Neural progenitor cell (in vitro differentiated cells): ENCODE data around the gene CCT6A. TPM values are rescaled to one million over a fixed set of nuclear protein-coding genes. Genes with fewer than 3 reads are reported as not detected.
"Not testable (repeated sequence)": the region's sequence is repeated elsewhere in the genome, so short reads cannot be mapped to it uniquely, and the experiment has no call there.

Experiments
- DNase-seq: peaks from one replicate; pipeline ENCODE4 v3.0.0-alpha.2; 2016; ENCODE audit warnings: low spot score
- H2AFZ ChIP-seq: fragments of 200-600 bp; sonication (generic); replicated peaks from 2 replicates; pipeline ENCODE4 v1.6.1; 2016; ENCODE audit warnings: antibody characterized with exemption
- H3F3A ChIP-seq: fragments of 200-600 bp; sonication (generic); 2 replicates; pipeline ENCODE4 v1.6.1; 2016; ENCODE audit warnings: antibody characterized with exemption, low read depth
- H3K27ac ChIP-seq: fragments of 200-600 bp; sonication (generic); 2 replicates; pipeline ENCODE4 v1.5.1; 2016; ENCODE audit warnings: mild to moderate bottlenecking
- H3K27me3 ChIP-seq: fragments of 200-600 bp; sonication (generic); 2 replicates; pipeline ENCODE4 v1.6.1; 2016; ENCODE audit warnings: mild to moderate bottlenecking, moderate library complexity
- H3K36me3 ChIP-seq: fragments of 200-600 bp; sonication (generic); 2 replicates; pipeline ENCODE4 v1.5.1; 2016
- H3K4me1 ChIP-seq: fragments of 200-600 bp; sonication (generic); 2 replicates; pipeline ENCODE4 v1.6.1; 2016; ENCODE audit warnings: mixed run types
- H3K4me2 ChIP-seq: fragments of 200-600 bp; sonication (generic); 2 replicates; pipeline ENCODE4 v1.6.1; 2016
- H3K4me3 ChIP-seq: fragments of 200-600 bp; sonication (generic); 2 replicates; pipeline ENCODE4 v1.5.1; 2016
- H3K79me2 ChIP-seq: fragments of 200-600 bp; sonication (generic); 2 replicates; pipeline ENCODE4 v1.6.1; 2016; ENCODE audit warnings: low read depth
- H3K9ac ChIP-seq: fragments of 200-600 bp; sonication (generic); 2 replicates; pipeline ENCODE4 v1.6.1; 2016
- H3K9me3 ChIP-seq: fragments of 200-600 bp; sonication (generic); 2 replicates; pipeline ENCODE4 v1.5.1; 2016; ENCODE audit warnings: low read depth
- H4K20me1 ChIP-seq: fragments of 200-600 bp; sonication (generic); 2 replicates; pipeline ENCODE4 v1.6.1; 2016; ENCODE audit warnings: low read depth
- H3K27ac Mint-ChIP-seq: 3 replicates; pipeline ENCODE4 v1.8.0; 2021; ENCODE audit warnings: mixed read lengths
- H3K27me3 Mint-ChIP-seq: 2 replicates; pipeline ENCODE4 v1.8.0; 2022; ENCODE audit warnings: low read depth, mild to moderate bottlenecking, inconsistent platforms, moderate library complexity, mixed read lengths; ENCODE audit not compliant: insufficient read depth
- H3K36me3 Mint-ChIP-seq: 3 replicates; pipeline ENCODE4 v1.8.0; 2021; ENCODE audit warnings: mixed read lengths
- H3K4me1 Mint-ChIP-seq: 3 replicates; pipeline ENCODE4 v1.8.0; 2021; ENCODE audit warnings: mixed read lengths
- H3K4me3 Mint-ChIP-seq: 3 replicates; pipeline ENCODE4 v1.8.0; 2021; ENCODE audit warnings: mild to moderate bottlenecking, moderate library complexity, mixed read lengths
- H3K9me3 Mint-ChIP-seq: 3 replicates; pipeline ENCODE4 v1.8.0; 2020; ENCODE audit warnings: mixed read lengths
- CTCF ChIP-seq: fragments of 200-600 bp; sonication (generic); IDR thresholded peaks from 2 replicates; pipeline ENCODE4 v1.5.1; 2017; ENCODE audit warnings: antibody characterized with exemption, mild to moderate bottlenecking
- EZH2 ChIP-seq: fragments of 200-600 bp; sonication (generic); IDR thresholded peaks from 2 replicates; pipeline ENCODE4 v1.6.1; 2017; ENCODE audit warnings: antibody characterized with exemption, mild to moderate bottlenecking, moderate library complexity
- EZH2phosphoT487 ChIP-seq: fragments of 200-600 bp; sonication (generic); IDR thresholded peaks from 2 replicates; pipeline ENCODE4 v1.6.1; 2017; ENCODE audit warnings: antibody characterized with exemption
- total RNA-seq: library from RNA; depleted of rRNA; stranded (reverse); fragments of >200 nt; gene quantifications from 2 replicates; pipeline ENCODE4 v1.2.3, GENCODE V29; 2015; ENCODE audit warnings: low replicate concordance

The CCT6A gene
- total RNA-seq, 1 donor from 2014 or later, result 349 TPM

- peaks cover 19% of the 10 kb centered on the region for H4K20me1 ChIP-seq
- peak within 1 kb of the TSS; percentile 93 for H3K4me3 Mint-ChIP-seq
- DNase-seq, result peak; percentile 97
- H3K4me1 Mint-ChIP-seq, result peaks cover 4% of the 10 kb centered on the region
- peaks cover 28% of the 10 kb centered on the region for H3K36me3 ChIP-seq
- peak within 1 kb of the TSS; percentile 77 for H3K4me2 ChIP-seq
- H3K4me1 ChIP-seq, result no peaks in the 10 kb centered on the region
- H3F3A ChIP-seq, result peaks cover 54% of the 10 kb centered on the region
- H3K4me3 ChIP-seq, result peak within 1 kb of the TSS; percentile 78
- H3K27ac ChIP-seq, result peak within 1 kb of the TSS; percentile 81
- H3K9me3 Mint-ChIP-seq, result no peaks in the 10 kb centered on the region
- peak within 1 kb of the TSS; percentile 63 for H3K9ac ChIP-seq
- H3K9me3 ChIP-seq, result no peaks in the 10 kb centered on the region
- no peaks in the 10 kb centered on the region for H3K27me3 ChIP-seq
- TF ChIP-seq CTCF (peak; percentile 34), EZH2 (no peak)
- H3K79me2 ChIP-seq, result peaks cover 33% of the 10 kb centered on the region
- H2AFZ ChIP-seq, result peak within 1 kb of the TSS; percentile 71
- peaks cover 23% of the 10 kb centered on the region for H3K36me3 Mint-ChIP-seq
- peak within 1 kb of the TSS; percentile 83 for H3K27ac Mint-ChIP-seq
- H3K27me3 Mint-ChIP-seq, result no peaks in the 10 kb centered on the region
Observed at GRCh38 chr7:56063882-56064625, 12.5 kb downstream of the CCT6A start, which contains the start of gene SUMF2. Gene SUMF2, plus strand, starts transcription at chr7:56064286. Its CDS starts 26 bp downstream, at chr7:56064312.

GRCh38 chr7:56066376-56066775 is 14.8 kb downstream of the CCT6A start:
- not testable (repeated sequence) for H3K9ac ChIP-seq, H3K27ac ChIP-seq, H3K4me3 ChIP-seq, H3K4me3 Mint-ChIP-seq, DNase-seq, H3K27ac Mint-ChIP-seq, H3K4me1 ChIP-seq, H3K4me2 ChIP-seq, H3K36me3 ChIP-seq, H3K27me3 Mint-ChIP-seq, H3K9me3 ChIP-seq, H3K9me3 Mint-ChIP-seq, H2AFZ ChIP-seq, H3K27me3 ChIP-seq, H3K4me1 Mint-ChIP-seq
- peaks cover 31% of the 10 kb centered on the region for H3F3A ChIP-seq
- H4K20me1 ChIP-seq, result peaks cover 14% of the 10 kb centered on the region
- H3K36me3 Mint-ChIP-seq, result peaks cover 27% of the 10 kb centered on the region
- peaks cover 19% of the 10 kb centered on the region for H3K79me2 ChIP-seq

GRCh38 chr7:56074371-56074791 is 22.8 kb downstream of the CCT6A start:
- Mint-ChIP-seq H3K4me1 (peaks cover 3% of the 10 kb centered on the region), H3K4me3 (no peak overlapping the region), H3K36me3 (peaks cover 20% of the 10 kb centered on the region), H3K9me3 (no peaks in the 10 kb centered on the region), H3K27me3 (peaks cover 2% of the 10 kb centered on the region), H3K27ac (peak overlapping the region; percentile 47)
- Histone ChIP-seq H3K4me3 (no peak overlapping the region), H3K9me3 (no peaks in the 10 kb centered on the region), H3K79me2 (no peaks in the 10 kb centered on the region), H3K36me3 (no peaks in the 10 kb centered on the region), H3K4me1 (no peaks in the 10 kb centered on the region), H3K27ac (no peak overlapping the region), H3K4me2 (no peak overlapping the region), H4K20me1 (no peaks in the 10 kb centered on the region), H2AFZ (no peak overlapping the region), H3K27me3 (no peaks in the 10 kb centered on the region), H3K9ac (no peak overlapping the region), H3F3A (peaks cover 13% of the 10 kb centered on the region)
- TF ChIP-seq EZH2 (no peak), EZH2phosphoT487 (no peak), CTCF (peak; percentile 85)
- DNase-seq, result peak; percentile 85

GRCh38 chr7:56077681-56078080 is 26.1 kb downstream of the CCT6A start:
- Histone ChIP-seq H3K9ac (no peak overlapping the region), H3K79me2 (no peaks in the 10 kb centered on the region), H3K4me1 (no peaks in the 10 kb centered on the region), H3F3A (peaks cover 13% of the 10 kb centered on the region), H3K4me3 (no peak overlapping the region), H3K4me2 (no peak overlapping the region), H4K20me1 (no peaks in the 10 kb centered on the region), H3K27me3 (no peaks in the 10 kb centered on the region), H2AFZ (no peak overlapping the region), H3K36me3 (no peaks in the 10 kb centered on the region), H3K9me3 (no peaks in the 10 kb centered on the region), H3K27ac (no peak overlapping the region)
- H3K27me3 Mint-ChIP-seq, result peaks cover 4% of the 10 kb centered on the region
- TF ChIP-seq CTCF (no peak), EZH2 (no peak), EZH2phosphoT487 (no peak)
- H3K9me3 Mint-ChIP-seq, result no peaks in the 10 kb centered on the region
- peaks cover 13% of the 10 kb centered on the region for H3K36me3 Mint-ChIP-seq
- no peak overlapping the region for H3K27ac Mint-ChIP-seq
- DNase-seq, result no peak
- peaks cover 3% of the 10 kb centered on the region for H3K4me1 Mint-ChIP-seq
- H3K4me3 Mint-ChIP-seq, result no peak overlapping the region
